ENCODE measurements around the gene SNX7.
A peak's percentile ranks its signal among the peaks of the same experiment; 100 is the strongest.

SNX7 gene

GRCh38 chr1:98741164-98741563 is 79.6 kb downstream of the SNX7 start:
- Histone ChIP-seq H3K4me3 (replicated peaks; ENCODE audit: low read depth, low read length) (no peak overlapping the region), H3K36me3 (ENCODE audit: control insufficient read depth, insufficient read depth, low read length) (no peaks in the 10 kb centered on the region), H3K27me3 (replicated peaks; ENCODE audit: control insufficient read depth, insufficient read depth, low read length) (no peaks in the 10 kb centered on the region)
- no peak for DNase-seq (ENCODE audit: extremely low read depth, insufficient read length)
- TF ChIP-seq CTCF (IDR thresholded peaks at IDR 0.05; ENCODE audit: insufficient read depth, low read length, poor library complexity, severe bottlenecking): no peak

GRCh38 chr1:98749152-98749756 is 87.7 kb downstream of the SNX7 start:
- peak; percentile 36 for TF ChIP-seq CTCF (IDR thresholded peaks at IDR 0.05; ENCODE audit: insufficient read depth, low read length, poor library complexity, severe bottlenecking)
- no peak for DNase-seq (ENCODE audit: extremely low read depth, insufficient read length)
- H3K36me3 ChIP-seq (ENCODE audit: control insufficient read depth, insufficient read depth, low read length): no peaks in the 10 kb centered on the region
- no peaks in the 10 kb centered on the region for H3K27me3 ChIP-seq (replicated peaks; ENCODE audit: control insufficient read depth, insufficient read depth, low read length)
- no peak overlapping the region for H3K4me3 ChIP-seq (replicated peaks; ENCODE audit: low read depth, low read length)

- Histone ChIP-seq H3K36me3 (ENCODE audit: control insufficient read depth, insufficient read depth, low read length) (no peaks in the 10 kb centered on the region), H3K27me3 (replicated peaks; ENCODE audit: control insufficient read depth, insufficient read depth, low read length) (no peaks in the 10 kb centered on the region), H3K4me3 (replicated peaks; ENCODE audit: low read depth, low read length) (no peak overlapping the region)
- no peak for TF ChIP-seq CTCF (IDR thresholded peaks at IDR 0.05; ENCODE audit: insufficient read depth, low read length, poor library complexity, severe bottlenecking)
- DNase-seq (ENCODE audit: extremely low read depth, insufficient read length): no peak
Measured at GRCh38 chr1:98754176-98754575, 92.7 kb downstream of the SNX7 start.

GRCh38 chr1:98761219-98761865 is 99.8 kb downstream of the SNX7 start:
- no peak for TF ChIP-seq CTCF (IDR thresholded peaks at IDR 0.05; ENCODE audit: insufficient read depth, low read length, poor library complexity, severe bottlenecking)
- Histone ChIP-seq H3K27me3 (replicated peaks; ENCODE audit: control insufficient read depth, insufficient read depth, low read length) (no peaks in the 10 kb centered on the region), H3K4me3 (replicated peaks; ENCODE audit: low read depth, low read length) (no peak overlapping the region), H3K36me3 (ENCODE audit: control insufficient read depth, insufficient read depth, low read length) (no peaks in the 10 kb centered on the region)
- DNase-seq (ENCODE audit: extremely low read depth, insufficient read length): no peak

- Histone ChIP-seq H3K36me3 (ENCODE audit: control insufficient read depth, insufficient read depth, low read length) (no peaks in the 10 kb centered on the region), H3K27me3 (replicated peaks; ENCODE audit: control insufficient read depth, insufficient read depth, low read length) (0 out of 2 replicates have a peak, but pooled peaks cover 1% of the 10 kb centered on the region), H3K4me3 (replicated peaks; ENCODE audit: low read depth, low read length) (no peak overlapping the region)
- no peak for TF ChIP-seq CTCF (IDR thresholded peaks at IDR 0.05; ENCODE audit: insufficient read depth, low read length, poor library complexity, severe bottlenecking)
- DNase-seq (ENCODE audit: extremely low read depth, insufficient read length): no peak
Measured at GRCh38 chr1:98763488-98764150, 102.1 kb downstream of the SNX7 start.
